ENCODE measurements around the gene A4GALT.
"Not testable (repeated sequence)": the region's sequence is repeated elsewhere in the genome, so short reads cannot be mapped to it uniquely, and the experiment has no call there.

The A4GALT gene

GRCh38 chr22:42755553-42755952 is 34.9 kb upstream of the A4GALT start:
- not testable (repeated sequence) for H3K9me3 ChIP-seq (replicated peaks; ENCODE audit: low read length); H3K4me3 ChIP-seq (ENCODE audit: low read length); H3K27me3 ChIP-seq (ENCODE audit: control insufficient read depth, insufficient read depth, low read length); H3K4me2 ChIP-seq (ENCODE audit: low read length); H3K36me3 ChIP-seq (ENCODE audit: insufficient read depth, low read length); H3K9ac ChIP-seq (ENCODE audit: low read depth, low read length)
- H3K4me1 ChIP-seq (ENCODE audit: control insufficient read depth, insufficient read depth, low read length), result peaks cover 55% of the 10 kb centered on the region

- not testable (repeated sequence) for H3K36me3 ChIP-seq (ENCODE audit: insufficient read depth, low read length); H3K9me3 ChIP-seq (replicated peaks; ENCODE audit: low read length); H3K4me2 ChIP-seq (ENCODE audit: low read length); H3K27me3 ChIP-seq (ENCODE audit: control insufficient read depth, insufficient read depth, low read length); H3K4me3 ChIP-seq (ENCODE audit: low read length); H3K9ac ChIP-seq (ENCODE audit: low read depth, low read length)
- H3K4me1 ChIP-seq (ENCODE audit: control insufficient read depth, insufficient read depth, low read length), result peaks cover 55% of the 10 kb centered on the region
These were observed 34.5 kb upstream of the A4GALT start for GRCh38 chr22:42755121-42755520.

GRCh38 chr22:42754658-42755057 is 34.0 kb upstream of the A4GALT start:
- H3K4me2 ChIP-seq (ENCODE audit: low read length), result no peak overlapping the region
- H3K4me1 ChIP-seq (ENCODE audit: control insufficient read depth, insufficient read depth, low read length), result peaks cover 52% of the 10 kb centered on the region
- H3K9ac ChIP-seq (ENCODE audit: low read depth, low read length), result no peak overlapping the region
- no peaks in the 10 kb centered on the region for H3K9me3 ChIP-seq (replicated peaks; ENCODE audit: low read length)
- H3K4me3 ChIP-seq (ENCODE audit: low read length), result no peak overlapping the region
- no peaks in the 10 kb centered on the region for H3K27me3 ChIP-seq (ENCODE audit: control insufficient read depth, insufficient read depth, low read length)
- H3K36me3 ChIP-seq (ENCODE audit: insufficient read depth, low read length), result no peaks in the 10 kb centered on the region

DNA sequence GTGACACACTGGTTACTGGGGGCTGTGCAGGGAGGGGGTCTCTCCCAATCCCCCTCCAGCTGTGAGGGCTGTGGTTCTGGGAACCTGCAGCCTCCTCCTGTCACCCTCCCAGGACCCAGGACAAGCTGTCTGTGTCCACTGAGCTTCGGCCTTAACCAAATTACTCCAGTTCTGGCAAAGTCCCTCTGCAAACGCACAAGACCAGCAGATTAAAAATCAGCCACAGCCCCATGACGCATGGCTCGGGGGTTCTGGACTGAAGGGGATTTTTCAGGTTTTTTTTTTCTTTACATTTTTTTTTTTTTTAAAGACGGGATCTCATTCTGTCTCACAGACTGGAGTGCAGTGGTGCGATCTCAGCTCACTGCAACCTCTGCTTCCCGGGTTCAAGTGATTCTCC is 32.2 kb upstream of the A4GALT start:
- no peaks in the 10 kb centered on the region for H3K9me3 ChIP-seq (replicated peaks; ENCODE audit: low read length)
- peaks cover 56% of the 10 kb centered on the region for H3K4me1 ChIP-seq (ENCODE audit: control insufficient read depth, insufficient read depth, low read length)
- no peak overlapping the region for H3K4me3 ChIP-seq (ENCODE audit: low read length)
- no peak overlapping the region for H3K9ac ChIP-seq (ENCODE audit: low read depth, low read length)
- H3K36me3 ChIP-seq (ENCODE audit: insufficient read depth, low read length), result no peaks in the 10 kb centered on the region
- H3K4me2 ChIP-seq (ENCODE audit: low read length), result no peak overlapping the region
- no peaks in the 10 kb centered on the region for H3K27me3 ChIP-seq (ENCODE audit: control insufficient read depth, insufficient read depth, low read length)

DNA sequence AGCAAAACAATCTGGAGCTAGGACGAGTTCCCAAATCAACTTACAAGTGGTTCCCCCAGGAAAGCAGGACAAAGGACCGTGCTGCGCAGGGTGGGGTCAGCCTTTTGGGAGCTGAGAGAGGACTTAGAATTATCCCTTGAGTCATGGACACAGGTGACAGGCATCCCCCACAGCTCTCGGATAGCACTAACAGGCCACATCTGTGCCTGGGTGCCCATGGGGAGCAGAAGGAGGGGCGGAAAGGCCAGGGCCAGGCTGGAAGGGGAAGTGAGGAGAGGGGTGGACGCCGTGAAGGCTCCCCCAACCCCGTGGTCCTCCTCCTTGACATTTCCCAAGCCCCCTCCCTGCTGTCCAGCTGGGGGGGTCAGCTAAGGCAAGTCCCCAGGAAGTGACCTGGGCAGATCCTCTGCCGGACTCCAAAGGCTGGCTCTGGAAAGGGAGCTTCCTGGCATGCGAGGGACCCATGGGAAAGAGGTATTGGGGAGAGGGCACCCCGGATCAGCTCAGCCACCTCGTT is 31.6 kb upstream of the A4GALT start:
- Histone ChIP-seq H3K4me3 (ENCODE audit: low read length) (no peak overlapping the region), H3K9ac (ENCODE audit: low read depth, low read length) (no peak overlapping the region), H3K36me3 (ENCODE audit: insufficient read depth, low read length) (no peaks in the 10 kb centered on the region), H3K27me3 (ENCODE audit: control insufficient read depth, insufficient read depth, low read length) (no peaks in the 10 kb centered on the region), H3K4me2 (ENCODE audit: low read length) (no peak overlapping the region), H3K9me3 (replicated peaks; ENCODE audit: low read length) (no peaks in the 10 kb centered on the region), H3K4me1 (ENCODE audit: control insufficient read depth, insufficient read depth, low read length) (peaks cover 57% of the 10 kb centered on the region)

- peaks cover 60% of the 10 kb centered on the region for H3K4me1 ChIP-seq (ENCODE audit: control insufficient read depth, insufficient read depth, low read length)
- not testable (repeated sequence) for H3K9me3 ChIP-seq (replicated peaks; ENCODE audit: low read length); H3K4me2 ChIP-seq (ENCODE audit: low read length); H3K27me3 ChIP-seq (ENCODE audit: control insufficient read depth, insufficient read depth, low read length); H3K36me3 ChIP-seq (ENCODE audit: insufficient read depth, low read length); H3K4me3 ChIP-seq (ENCODE audit: low read length); H3K9ac ChIP-seq (ENCODE audit: low read depth, low read length)
These were observed 29.8 kb upstream of the A4GALT start for GRCh38 chr22:42750421-42750820.

GRCh38 chr22:42747701-42748513 is 27.2 kb upstream of the A4GALT start:
- Histone ChIP-seq H3K36me3 (ENCODE audit: insufficient read depth, low read length) (no peaks in the 10 kb centered on the region), H3K4me1 (ENCODE audit: control insufficient read depth, insufficient read depth, low read length) (peaks cover 68% of the 10 kb centered on the region), H3K27me3 (ENCODE audit: control insufficient read depth, insufficient read depth, low read length) (no peaks in the 10 kb centered on the region), H3K4me3 (ENCODE audit: low read length) (no peak overlapping the region), H3K9me3 (replicated peaks; ENCODE audit: low read length) (no peaks in the 10 kb centered on the region), H3K4me2 (ENCODE audit: low read length) (peak overlapping the region; percentile 67), H3K9ac (ENCODE audit: low read depth, low read length) (peak overlapping the region; percentile 66)

DNA sequence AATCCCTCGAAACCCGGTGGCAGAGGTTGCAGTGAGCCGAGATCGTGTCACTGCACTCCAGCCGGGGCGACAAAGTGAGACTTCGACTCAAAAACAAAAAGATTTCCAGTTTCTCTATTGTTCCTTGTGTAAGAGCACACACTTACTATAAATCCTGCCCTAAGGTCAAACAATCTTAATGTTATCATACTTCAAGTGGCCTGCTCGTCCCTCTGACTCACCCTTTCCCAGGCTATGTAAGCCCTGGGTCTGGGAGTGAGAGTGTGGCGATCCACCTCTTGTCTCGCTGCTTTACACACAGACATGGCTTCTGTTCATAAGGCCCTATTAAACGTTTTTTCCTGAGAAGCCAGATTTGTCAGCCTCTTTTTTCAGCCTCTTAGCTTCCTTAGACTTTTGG is 24.4 kb upstream of the A4GALT start:
- Histone ChIP-seq H3K27me3 (ENCODE audit: control insufficient read depth, insufficient read depth, low read length) (no peaks in the 10 kb centered on the region), H3K36me3 (ENCODE audit: insufficient read depth, low read length) (no peaks in the 10 kb centered on the region), H3K9ac (ENCODE audit: low read depth, low read length) (peak overlapping the region; percentile 5), H3K4me2 (ENCODE audit: low read length) (no peak overlapping the region), H3K9me3 (replicated peaks; ENCODE audit: low read length) (no peaks in the 10 kb centered on the region), H3K4me1 (ENCODE audit: control insufficient read depth, insufficient read depth, low read length) (peaks cover 56% of the 10 kb centered on the region), H3K4me3 (ENCODE audit: low read length) (no peak overlapping the region)

GRCh38 chr22:42743501-42743991 is 22.9 kb upstream of the A4GALT start:
- no peaks in the 10 kb centered on the region for H3K9me3 ChIP-seq (replicated peaks; ENCODE audit: low read length)
- no peaks in the 10 kb centered on the region for H3K27me3 ChIP-seq (ENCODE audit: control insufficient read depth, insufficient read depth, low read length)
- H3K9ac ChIP-seq (ENCODE audit: low read depth, low read length), result peak overlapping the region; percentile 73
- H3K36me3 ChIP-seq (ENCODE audit: insufficient read depth, low read length), result no peaks in the 10 kb centered on the region
- H3K4me1 ChIP-seq (ENCODE audit: control insufficient read depth, insufficient read depth, low read length), result peaks cover 46% of the 10 kb centered on the region
- H3K4me2 ChIP-seq (ENCODE audit: low read length), result peak overlapping the region; percentile 59
- no peak overlapping the region for H3K4me3 ChIP-seq (ENCODE audit: low read length)

DNA sequence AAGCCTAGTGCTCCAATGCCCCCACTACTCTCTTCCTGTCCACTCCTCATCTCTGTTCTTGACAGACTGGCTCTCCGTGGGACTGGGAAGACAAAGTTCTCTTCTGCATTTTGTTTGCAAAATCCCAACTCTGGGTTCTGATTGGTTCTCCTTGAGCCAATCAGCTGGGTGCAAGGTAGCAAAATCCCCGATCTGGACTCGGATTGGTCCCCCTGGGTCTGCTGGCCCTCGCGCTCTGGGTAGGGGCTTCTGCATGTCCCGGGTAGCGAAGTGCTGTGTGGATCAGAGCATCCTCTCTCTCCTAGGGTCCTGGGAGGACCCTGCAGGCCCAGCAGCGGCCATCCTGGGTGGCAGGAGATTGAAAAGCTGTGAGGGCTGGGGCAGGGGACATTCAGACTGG is 22.3 kb upstream of the A4GALT start:
- H3K9ac ChIP-seq (ENCODE audit: low read depth, low read length), result peak overlapping the region; percentile 73

GRCh38 chr22:42740320-42740719 is 19.6 kb upstream of the A4GALT start:
- H3K4me2 ChIP-seq (ENCODE audit: low read length); H3K36me3 ChIP-seq (ENCODE audit: insufficient read depth, low read length); H3K9ac ChIP-seq (ENCODE audit: low read depth, low read length); H3K27me3 ChIP-seq (ENCODE audit: control insufficient read depth, insufficient read depth, low read length); H3K9me3 ChIP-seq (replicated peaks; ENCODE audit: low read length); H3K4me3 ChIP-seq (ENCODE audit: low read length): not testable (repeated sequence)
- H3K4me1 ChIP-seq (ENCODE audit: control insufficient read depth, insufficient read depth, low read length), result peaks cover 25% of the 10 kb centered on the region

More for the DNA sequence above, 22.3 kb upstream of the A4GALT start:
- H3K4me3 ChIP-seq (ENCODE audit: low read length), result no peak overlapping the region
- no peaks in the 10 kb centered on the region for H3K9me3 ChIP-seq (replicated peaks; ENCODE audit: low read length)
- H3K27me3 ChIP-seq (ENCODE audit: control insufficient read depth, insufficient read depth, low read length), result no peaks in the 10 kb centered on the region
- H3K36me3 ChIP-seq (ENCODE audit: insufficient read depth, low read length), result no peaks in the 10 kb centered on the region
- H3K4me1 ChIP-seq (ENCODE audit: control insufficient read depth, insufficient read depth, low read length), result peaks cover 41% of the 10 kb centered on the region
- peak overlapping the region; percentile 59 for H3K4me2 ChIP-seq (ENCODE audit: low read length)

DNA sequence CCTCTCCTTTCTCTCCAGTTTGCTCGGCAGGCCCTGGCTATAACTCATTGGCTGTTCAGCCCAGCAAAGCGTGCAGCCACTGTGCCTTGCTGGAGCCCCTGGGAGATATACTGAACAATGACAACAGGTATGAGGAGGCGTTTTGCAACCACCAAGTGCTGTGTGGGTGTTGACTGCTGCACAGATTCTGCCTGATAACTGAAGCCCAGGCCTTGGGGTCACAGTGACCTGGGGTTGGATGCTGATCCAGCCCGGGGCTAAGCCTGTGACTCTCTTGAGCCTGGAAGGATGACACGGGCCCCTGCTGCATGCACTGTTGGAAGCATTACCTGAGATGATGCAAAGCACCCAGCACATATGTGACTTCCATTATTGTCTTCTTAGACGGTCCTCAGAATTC is 13.7 kb upstream of the A4GALT start:
- no peaks in the 10 kb centered on the region for H3K9me3 ChIP-seq (replicated peaks; ENCODE audit: low read length)
- H3K4me3 ChIP-seq (ENCODE audit: low read length), result no peak overlapping the region
- H3K4me1 ChIP-seq (ENCODE audit: control insufficient read depth, insufficient read depth, low read length), result no peaks in the 10 kb centered on the region
- peaks cover 5% of the 10 kb centered on the region for H3K27me3 ChIP-seq (ENCODE audit: control insufficient read depth, insufficient read depth, low read length)
- no peak overlapping the region for H3K9ac ChIP-seq (ENCODE audit: low read depth, low read length)
- no peak overlapping the region for H3K4me2 ChIP-seq (ENCODE audit: low read length)
- no peaks in the 10 kb centered on the region for H3K36me3 ChIP-seq (ENCODE audit: insufficient read depth, low read length)
